HL-60 (cell line): ENCODE results near the gene ZNF48.

Source experiments
- DNase-seq, 2 experiments: peaks; one replicate each; pipeline ENCODE4 v3.0.0-alpha.2; 2010 to 2020; ENCODE audit warnings: low read depth in 1 of 2, low spot score in 1 of 2
- H3K27ac ChIP-seq: fragments of 250-450 bp; sonication (Bioruptor Pico); replicated peaks from 2 replicates; pipeline ENCODE4 v1.5.1; 2020; ENCODE audit warnings: mild to moderate bottlenecking, moderate library complexity
- H3K27me3 ChIP-seq: fragments of 250-450 bp; sonication (Bioruptor Pico); 2 replicates; pipeline ENCODE4 v1.5.1; 2021; ENCODE audit warnings: mild to moderate bottlenecking, moderate library complexity; ENCODE audit not compliant: insufficient read depth, poor library complexity, severe bottlenecking
- H3K4me3 ChIP-seq: replicated peaks from 2 replicates; pipeline ENCODE4 v1.5.1; 2011; ENCODE audit warnings: mild to moderate bottlenecking, control low read depth, low read length; ENCODE audit not compliant: insufficient read depth
- CTCF ChIP-seq: IDR thresholded peaks from one replicate; pipeline ENCODE4 v1.5.1; 2011; ENCODE audit warnings: low read length, control low read depth, inconsistent platforms; ENCODE audit not compliant: insufficient read depth
- GABPA ChIP-seq: IDR thresholded peaks from 2 replicates; pipeline ENCODE4 v1.6.1; 2012; ENCODE audit warnings: low read depth
- POLR2AphosphoS5 ChIP-seq: IDR thresholded peaks from 2 replicates; pipeline ENCODE4 v1.6.1; 2012; ENCODE audit warnings: low read depth
- SPI1 ChIP-seq: IDR thresholded peaks from 2 replicates; pipeline ENCODE4 v1.6.1; 2012; ENCODE audit warnings: low read depth, mild to moderate bottlenecking, borderline replicate concordance
- TF ChIP-seq, protein P1 (sequence below): IDR thresholded peaks from 2 replicates; pipeline ENCODE4 v1.6.1; 2012; ENCODE audit warnings: low read depth; ENCODE audit not compliant: insufficient replicate concordance

The ZNF48 gene

GRCh38 chr16:30434852-30435251 is 39.6 kb downstream of the ZNF48 start:
- TF ChIP-seq CTCF (no peak), SPI1 (no peak), GABPA (no peak), POLR2AphosphoS5 (no peak)
- TF ChIP-seq, protein P1, sequence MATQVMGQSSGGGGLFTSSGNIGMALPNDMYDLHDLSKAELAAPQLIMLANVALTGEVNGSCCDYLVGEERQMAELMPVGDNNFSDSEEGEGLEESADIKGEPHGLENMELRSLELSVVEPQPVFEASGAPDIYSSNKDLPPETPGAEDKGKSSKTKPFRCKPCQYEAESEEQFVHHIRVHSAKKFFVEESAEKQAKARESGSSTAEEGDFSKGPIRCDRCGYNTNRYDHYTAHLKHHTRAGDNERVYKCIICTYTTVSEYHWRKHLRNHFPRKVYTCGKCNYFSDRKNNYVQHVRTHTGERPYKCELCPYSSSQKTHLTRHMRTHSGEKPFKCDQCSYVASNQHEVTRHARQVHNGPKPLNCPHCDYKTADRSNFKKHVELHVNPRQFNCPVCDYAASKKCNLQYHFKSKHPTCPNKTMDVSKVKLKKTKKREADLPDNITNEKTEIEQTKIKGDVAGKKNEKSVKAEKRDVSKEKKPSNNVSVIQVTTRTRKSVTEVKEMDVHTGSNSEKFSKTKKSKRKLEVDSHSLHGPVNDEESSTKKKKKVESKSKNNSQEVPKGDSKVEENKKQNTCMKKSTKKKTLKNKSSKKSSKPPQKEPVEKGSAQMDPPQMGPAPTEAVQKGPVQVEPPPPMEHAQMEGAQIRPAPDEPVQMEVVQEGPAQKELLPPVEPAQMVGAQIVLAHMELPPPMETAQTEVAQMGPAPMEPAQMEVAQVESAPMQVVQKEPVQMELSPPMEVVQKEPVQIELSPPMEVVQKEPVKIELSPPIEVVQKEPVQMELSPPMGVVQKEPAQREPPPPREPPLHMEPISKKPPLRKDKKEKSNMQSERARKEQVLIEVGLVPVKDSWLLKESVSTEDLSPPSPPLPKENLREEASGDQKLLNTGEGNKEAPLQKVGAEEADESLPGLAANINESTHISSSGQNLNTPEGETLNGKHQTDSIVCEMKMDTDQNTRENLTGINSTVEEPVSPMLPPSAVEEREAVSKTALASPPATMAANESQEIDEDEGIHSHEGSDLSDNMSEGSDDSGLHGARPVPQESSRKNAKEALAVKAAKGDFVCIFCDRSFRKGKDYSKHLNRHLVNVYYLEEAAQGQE, result no peak
- no peak for DNase-seq

GRCh38 chr16:30437511-30438046 is 42.4 kb downstream of the ZNF48 start:
- H3K4me3 ChIP-seq, result no peak overlapping the region
- H3K27me3 ChIP-seq, result no peaks in the 10 kb centered on the region
- TF ChIP-seq GABPA (no peak), SPI1 (no peak), POLR2AphosphoS5 (no peak), CTCF (no peak)
- TF ChIP-seq, protein P1, result no peak
- no peak overlapping the region for H3K27ac ChIP-seq
- DNase-seq, result no peak

More at GRCh38 chr16:30434852-30435251, 39.6 kb downstream of the ZNF48 start:
- Histone ChIP-seq H3K4me3 (no peak overlapping the region), H3K27me3 (no peaks in the 10 kb centered on the region), H3K27ac (no peak overlapping the region)

DNA sequence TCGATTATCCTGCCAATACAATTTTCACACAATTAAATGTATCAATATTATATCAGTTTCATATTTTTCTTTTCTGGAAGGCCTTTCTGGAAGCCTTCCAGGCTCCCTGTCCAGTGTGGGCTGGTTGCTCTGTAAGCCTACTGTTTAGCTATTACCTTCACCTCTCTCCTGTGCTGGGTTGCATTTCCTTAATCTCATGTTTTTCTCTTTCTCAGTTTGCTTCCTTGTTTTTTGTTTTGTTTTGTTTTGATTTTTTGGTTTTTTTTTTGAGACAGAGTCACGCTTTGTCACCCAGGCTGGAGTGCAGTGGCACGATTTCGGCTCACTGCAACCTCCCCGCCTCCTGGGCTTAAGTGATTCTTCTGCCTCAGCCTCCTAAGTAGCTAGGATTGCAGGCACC is 43.6 kb downstream of the ZNF48 start:
- no peak for DNase-seq
- H3K27ac ChIP-seq, result no peak overlapping the region
- no peak overlapping the region for H3K4me3 ChIP-seq
- H3K27me3 ChIP-seq, result no peaks in the 10 kb centered on the region
- TF ChIP-seq, protein P1, result no peak
- no peak for TF ChIP-seq POLR2AphosphoS5
